MM.1S (cell line): ENCODE measurements around the gene UCHL5.

Experiments used
- DNase-seq: peaks from one replicate; pipeline ENCODE4 v3.0.0-alpha.2; 2015
- H2AFZ ChIP-seq: fragments of 300-600 bp; sonication (generic); 2 replicates; pipeline ENCODE4 v1.6.0; 2016; ENCODE audit warnings: antibody characterized with exemption, low read length
- H3F3A ChIP-seq: fragments of 300-600 bp; sonication (generic); 2 replicates; pipeline ENCODE4 v1.6.1; 2016; ENCODE audit warnings: mild to moderate bottlenecking, antibody characterized with exemption, low read length, moderate library complexity, mixed read lengths; ENCODE audit not compliant: insufficient read depth
- H3K27ac ChIP-seq: fragments of 300-600 bp; sonication (generic); 2 replicates; pipeline ENCODE4 v1.5.1; 2016; ENCODE audit warnings: mild to moderate bottlenecking, low read length
- H3K27me3 ChIP-seq: fragments of 300-600 bp; sonication (generic); replicated peaks from 2 replicates; pipeline ENCODE4 v1.6.0; 2016; ENCODE audit warnings: low read length; ENCODE audit not compliant: insufficient read depth
- H3K36me3 ChIP-seq: fragments of 300-600 bp; sonication (generic); replicated peaks from 2 replicates; pipeline ENCODE4 v1.6.1; 2016; ENCODE audit warnings: mild to moderate bottlenecking, low read length, mixed read lengths; ENCODE audit not compliant: insufficient read depth
- H3K4me1 ChIP-seq: fragments of 300-600 bp; sonication (generic); 2 replicates; pipeline ENCODE4 v1.6.1; 2016; ENCODE audit warnings: low read length, mixed read lengths
- H3K4me2 ChIP-seq: fragments of 300-600 bp; sonication (generic); 2 replicates; pipeline ENCODE4 v1.6.0; 2016; ENCODE audit warnings: low read depth, low read length
- H3K4me3 ChIP-seq: fragments of 300-600 bp; sonication (generic); 2 replicates; pipeline ENCODE4 v1.5.1; 2016; ENCODE audit warnings: low read length, mixed read lengths
- H3K79me2 ChIP-seq: fragments of 300-600 bp; sonication (generic); 2 replicates; pipeline ENCODE4 v1.6.1; 2016; ENCODE audit warnings: mixed run types, low read length, mixed read lengths
- H3K9ac ChIP-seq: fragments of 300-600 bp; sonication (generic); 2 replicates; pipeline ENCODE4 v1.6.1; 2016; ENCODE audit warnings: low read length, mixed read lengths
- H3K9me2 ChIP-seq: fragments of 300-600 bp; sonication (generic); replicated peaks from 2 replicates; pipeline ENCODE4 v1.6.1; 2016; ENCODE audit warnings: mild to moderate bottlenecking, low read length, mixed read lengths; ENCODE audit not compliant: insufficient read depth
- H3K9me3 ChIP-seq: fragments of 300-600 bp; sonication (generic); replicated peaks from 2 replicates; pipeline ENCODE4 v1.6.1; 2016; ENCODE audit warnings: mild to moderate bottlenecking, low read length, mixed read lengths; ENCODE audit not compliant: insufficient read depth
- H4K20me1 ChIP-seq: fragments of 300-600 bp; sonication (generic); 2 replicates; pipeline ENCODE4 v1.6.1; 2016; ENCODE audit warnings: mild to moderate bottlenecking, low read length, moderate library complexity, mixed read lengths; ENCODE audit not compliant: insufficient read depth
- CTCF ChIP-seq: fragments of 300-600 bp; sonication (generic); IDR thresholded peaks from 2 replicates; pipeline ENCODE4 v1.5.1; 2016; ENCODE audit warnings: antibody characterized with exemption, low read length, mixed read lengths
- EZH2 ChIP-seq: fragments of 300-600 bp; sonication (generic); optimal IDR thresholded peaks from 2 replicates; pipeline ENCODE3; 2017; ENCODE audit warnings: low read depth, mild to moderate bottlenecking, antibody characterized with exemption, low read length, mixed read lengths
- EZH2phosphoT487 ChIP-seq: fragments of 300-600 bp; sonication (generic); IDR thresholded peaks from 2 replicates; pipeline ENCODE4 v1.6.1; 2018; ENCODE audit warnings: antibody characterized with exemption, low read length

Gene UCHL5

GRCh38 chr1:193011406-193011805 is 47.8 kb downstream of the UCHL5 start:
- 0 out of 2 replicates have a peak, but pooled peaks cover 3% of the 10 kb centered on the region for H3K36me3 ChIP-seq
- H3K4me2 ChIP-seq: no peak overlapping the region
- no peak overlapping the region for H3K4me3 ChIP-seq
- no peaks in the 10 kb centered on the region for H3K79me2 ChIP-seq
- H3K4me1 ChIP-seq: no peaks in the 10 kb centered on the region
- H3K27ac ChIP-seq: no peak overlapping the region
- H3K9ac ChIP-seq: no peak overlapping the region
- H3F3A ChIP-seq: no peaks in the 10 kb centered on the region
- H3K9me2 ChIP-seq: no peaks in the 10 kb centered on the region
- no peak for DNase-seq
- no peaks in the 10 kb centered on the region for H3K9me3 ChIP-seq
- H4K20me1 ChIP-seq: no peaks in the 10 kb centered on the region
- TF ChIP-seq CTCF: no peak
- no peak for TF ChIP-seq EZH2
- TF ChIP-seq EZH2phosphoT487: no peak
- H2AFZ ChIP-seq: no peak overlapping the region
- no peaks in the 10 kb centered on the region for H3K27me3 ChIP-seq

- Histone ChIP-seq H3K27ac (no peak overlapping the region), H3F3A (no peaks in the 10 kb centered on the region), H3K4me3 (no peak overlapping the region), H2AFZ (no peak overlapping the region), H3K36me3 (no peaks in the 10 kb centered on the region), H3K9ac (no peak overlapping the region), H3K9me2 (no peaks in the 10 kb centered on the region), H3K79me2 (no peaks in the 10 kb centered on the region), H3K27me3 (no peaks in the 10 kb centered on the region), H3K9me3 (no peaks in the 10 kb centered on the region), H3K4me2 (no peak overlapping the region), H3K4me1 (no peaks in the 10 kb centered on the region), H4K20me1 (no peaks in the 10 kb centered on the region)
- TF ChIP-seq CTCF: no peak
- TF ChIP-seq EZH2phosphoT487: no peak
- no peak for TF ChIP-seq EZH2
- DNase-seq: no peak
Measured at GRCh38 chr1:193009501-193009900, 49.7 kb downstream of the UCHL5 start.

DNA sequence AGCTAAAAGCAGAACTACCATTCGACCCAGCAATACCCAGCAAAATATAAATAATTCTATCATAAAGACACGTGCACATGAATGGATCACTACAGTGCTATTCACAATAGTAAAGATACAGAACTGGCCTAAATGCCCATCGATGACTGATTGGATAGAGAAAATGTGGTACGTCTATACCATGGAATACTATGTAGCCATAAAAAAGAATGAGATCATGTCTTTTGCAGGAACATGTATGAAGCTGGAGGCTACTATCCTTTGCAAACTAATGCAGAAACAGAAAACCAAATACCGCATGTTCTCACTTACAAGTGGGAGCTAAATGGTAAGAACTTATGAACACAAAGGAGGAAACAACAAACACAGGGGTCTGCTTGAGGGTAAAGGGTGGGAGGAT is 53.4 kb downstream of the UCHL5 start:
- Histone ChIP-seq H3K4me3 (no peak overlapping the region), H4K20me1 (no peaks in the 10 kb centered on the region), H3K9me3 (no peaks in the 10 kb centered on the region), H3K9me2 (no peaks in the 10 kb centered on the region), H3K4me2 (no peak overlapping the region), H3K9ac (no peak overlapping the region), H3K36me3 (no peaks in the 10 kb centered on the region), H3K79me2 (no peaks in the 10 kb centered on the region), H3K4me1 (no peaks in the 10 kb centered on the region), H3F3A (no peaks in the 10 kb centered on the region), H2AFZ (no peak overlapping the region), H3K27me3 (no peaks in the 10 kb centered on the region), H3K27ac (no peak overlapping the region)
- DNase-seq: no peak
- no peak for TF ChIP-seq CTCF
- TF ChIP-seq EZH2phosphoT487: no peak
- TF ChIP-seq EZH2: no peak
